Panc1 (cell line): ENCODE measurements around the gene GPC1.

Experiments used
- CTCF ChIP-seq: fragments of 450-650 bp; IDR thresholded peaks from 2 replicates; pipeline ENCODE4 v1.5.1; 2017; ENCODE audit warnings: mild to moderate bottlenecking
- REST ChIP-seq, 2 experiments: IDR thresholded peaks; 2 replicates each; pipeline ENCODE4 v1.6.1; 2011 to 2012; ENCODE audit warnings: low read depth in 2 of 2, control low read depth in 1 of 2, low read length in 1 of 2, mild to moderate bottlenecking in 1 of 2, moderate library complexity in 1 of 2; ENCODE audit not compliant: insufficient read depth in 1 of 2

- TF ChIP-seq CTCF (no peak), REST (IDR thresholded peaks at IDR 0.05; ENCODE audit: insufficient read depth in 1 of 2, low read depth in 2 of 2, low read length in 1 of 2) (no peak)
Observed at GRCh38 chr2:240441326-240441992, 6.0 kb downstream of the GPC1 start.
